ENCODE measurements around the gene TSEN34. TPM values are rescaled to one million over a fixed set of nuclear protein-coding genes. Genes with fewer than 3 reads are reported as not detected.
"Not testable (repeated sequence)": the region's sequence is repeated elsewhere in the genome, so short reads cannot be mapped to it uniquely, and the experiment has no call there.

TSEN34 gene
- total RNA-seq, 4 donors from 2014 or later = 62.0 to 138 (median 65.9) TPM

DNA sequence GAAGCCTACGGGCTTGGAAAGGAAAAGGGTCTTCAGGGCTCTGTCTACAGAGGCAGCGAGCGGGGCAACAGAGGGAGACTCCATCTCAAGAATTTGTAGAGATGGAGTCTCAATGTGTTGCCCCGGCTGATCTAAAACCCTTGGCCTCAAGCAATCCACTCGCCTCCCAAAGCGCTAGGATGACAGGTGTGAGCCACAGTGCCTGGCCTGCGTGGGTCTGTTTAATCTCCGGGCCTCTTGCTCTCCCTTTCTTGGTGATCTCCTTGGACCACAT, 17.6 kb downstream of the TSEN34 start:
- Histone ChIP-seq H3K27me3 (no peaks in the 10 kb centered on the region), H3K36me3 (peaks cover 0 to 40% (median 12%) of the 10 kb centered on the region in 4 donors), H3K9me3 (no peaks in the 10 kb centered on the region), H3K4me1 (peaks cover 31 to 77% (median 54%) of the 10 kb centered on the region in 4 donors), H3K27ac (peak overlapping the region; percentile 84 to 90 (median 84)), H3K4me3 (no peak overlapping the region)
- in situ Hi-C loops (cut with MboI; ENCODE audit: low pct_ligation_motif_present in 1 of 4, low pct_unique_long_range_greater_than_20kb in 1 of 4, low sequenced_read_pairs in 3 of 4) = no loop called here
- intact Hi-C loops (cut with DNase I; ENCODE audit: low total_unique reads) = no loop called here
- no peak for TF ChIP-seq EP300 (IDR thresholded peaks at IDR 0.05; ENCODE audit: low read depth)
- no peak for TF ChIP-seq POLR2A (IDR thresholded peaks at IDR 0.05)
- TF ChIP-seq, protein P1, sequence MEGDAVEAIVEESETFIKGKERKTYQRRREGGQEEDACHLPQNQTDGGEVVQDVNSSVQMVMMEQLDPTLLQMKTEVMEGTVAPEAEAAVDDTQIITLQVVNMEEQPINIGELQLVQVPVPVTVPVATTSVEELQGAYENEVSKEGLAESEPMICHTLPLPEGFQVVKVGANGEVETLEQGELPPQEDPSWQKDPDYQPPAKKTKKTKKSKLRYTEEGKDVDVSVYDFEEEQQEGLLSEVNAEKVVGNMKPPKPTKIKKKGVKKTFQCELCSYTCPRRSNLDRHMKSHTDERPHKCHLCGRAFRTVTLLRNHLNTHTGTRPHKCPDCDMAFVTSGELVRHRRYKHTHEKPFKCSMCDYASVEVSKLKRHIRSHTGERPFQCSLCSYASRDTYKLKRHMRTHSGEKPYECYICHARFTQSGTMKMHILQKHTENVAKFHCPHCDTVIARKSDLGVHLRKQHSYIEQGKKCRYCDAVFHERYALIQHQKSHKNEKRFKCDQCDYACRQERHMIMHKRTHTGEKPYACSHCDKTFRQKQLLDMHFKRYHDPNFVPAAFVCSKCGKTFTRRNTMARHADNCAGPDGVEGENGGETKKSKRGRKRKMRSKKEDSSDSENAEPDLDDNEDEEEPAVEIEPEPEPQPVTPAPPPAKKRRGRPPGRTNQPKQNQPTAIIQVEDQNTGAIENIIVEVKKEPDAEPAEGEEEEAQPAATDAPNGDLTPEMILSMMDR (IDR thresholded peaks at IDR 0.05) = no peak
- no peak for TF ChIP-seq POLR2AphosphoS5 (IDR thresholded peaks at IDR 0.05)
- 66% methylated on average over 8 of the region's 8 CpGs; no CpG with 5 or more reads in 1 of the 2 donors for WGBS, 2 donors (ENCODE audit: low coverage in 1 of 2)
- DNase-seq = no peak

DNA sequence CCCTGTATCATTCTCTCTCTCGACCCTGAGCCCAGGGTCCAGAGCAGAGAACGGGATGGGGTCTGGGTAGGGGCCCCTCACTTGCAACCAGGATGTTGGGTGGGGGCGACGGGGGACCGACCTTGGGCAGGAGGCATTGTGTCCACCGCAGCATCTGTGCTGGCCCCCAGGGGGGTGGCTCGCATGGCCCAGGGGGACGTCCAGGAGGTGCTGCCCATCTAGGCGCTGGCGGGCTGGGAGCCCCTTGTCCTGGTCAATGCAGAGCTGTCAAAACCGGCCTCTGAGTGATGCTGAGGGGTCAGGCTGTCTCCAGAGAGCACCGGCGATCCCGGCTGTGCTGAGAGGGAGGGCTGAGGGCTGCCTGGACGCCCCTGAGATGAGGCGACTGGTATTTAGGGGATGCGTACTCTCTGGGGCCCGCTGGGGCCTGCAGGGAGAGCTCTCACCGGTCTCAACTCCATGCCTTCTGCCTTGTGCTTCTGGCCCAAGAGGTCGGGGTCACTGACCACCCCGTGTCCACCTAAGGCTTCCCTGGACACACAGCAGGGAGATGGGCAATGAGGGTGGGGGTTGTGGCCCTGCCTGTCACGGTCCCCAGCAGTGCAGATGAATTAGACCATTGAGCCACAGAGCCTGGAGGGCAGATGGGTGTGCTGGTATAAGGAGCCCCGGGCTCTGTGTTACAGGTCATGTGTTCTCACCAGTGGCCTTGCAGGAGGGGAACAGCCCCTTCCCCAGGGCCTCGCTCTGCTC, 18.1 kb downstream of the TSEN34 start:
- H3K4me1 ChIP-seq = peaks cover 31 to 72% (median 51%) of the 10 kb centered on the region in 4 donors

GRCh38 chr19:54209811-54210494, 18.8 kb downstream of the TSEN34 start:
- H3K4me3 ChIP-seq = no peak overlapping the region
- intact Hi-C loops (cut with DNase I; ENCODE audit: low total_unique reads) = no loop called here
- 26% methylated on average over 10 of the region's 10 CpGs; no CpG with 5 or more reads in 1 of the 2 donors for WGBS, 2 donors (ENCODE audit: low coverage in 1 of 2)
- peak; percentile 93 for DNase-seq
- no peaks in the 10 kb centered on the region for H3K27me3 ChIP-seq
- H3K27ac ChIP-seq = peak overlapping the region; percentile 84 to 90 (median 84)
- H3K36me3 ChIP-seq = peaks cover 0 to 29% (median 12%) of the 10 kb centered on the region in 4 donors
- in situ Hi-C loops (cut with MboI; ENCODE audit: low pct_ligation_motif_present in 1 of 4, low pct_unique_long_range_greater_than_20kb in 1 of 4, low sequenced_read_pairs in 3 of 4) = no loop called here
- H3K4me1 ChIP-seq = peaks cover 31 to 64% (median 45%) of the 10 kb centered on the region in 4 donors
- TF ChIP-seq POLR2AphosphoS5 (IDR thresholded peaks at IDR 0.05) = peak; percentile 66 to 81 (median 78)
- TF ChIP-seq, protein P1 (IDR thresholded peaks at IDR 0.05) = no peak
- TF ChIP-seq EP300 (IDR thresholded peaks at IDR 0.05; ENCODE audit: low read depth) = no peak
- peak; percentile 34 for TF ChIP-seq POLR2A (IDR thresholded peaks at IDR 0.05)
- no peaks in the 10 kb centered on the region for H3K9me3 ChIP-seq

More for the DNA sequence above, 18.1 kb downstream of the TSEN34 start:
- 62% methylated on average over 23 of the region's 24 CpGs; no CpG with 5 or more reads in 1 of the 2 donors for WGBS, 2 donors (ENCODE audit: low coverage in 1 of 2)
- Histone ChIP-seq H3K4me3 (no peak overlapping the region), H3K27me3 (no peaks in the 10 kb centered on the region), H3K27ac (peak overlapping the region; percentile 84 to 90 (median 84)), H3K36me3 (peaks cover 0 to 35% (median 12%) of the 10 kb centered on the region in 4 donors), H3K9me3 (no peaks in the 10 kb centered on the region)
- TF ChIP-seq EP300 (IDR thresholded peaks at IDR 0.05; ENCODE audit: low read depth) (no peak), POLR2AphosphoS5 (IDR thresholded peaks at IDR 0.05) (no peak), POLR2A (IDR thresholded peaks at IDR 0.05) (no peak)
- TF ChIP-seq, protein P1 (IDR thresholded peaks at IDR 0.05) = no peak
- DNase-seq = peak; percentile 21
- in situ Hi-C loops (cut with MboI; ENCODE audit: low pct_ligation_motif_present in 1 of 4, low pct_unique_long_range_greater_than_20kb in 1 of 4, low sequenced_read_pairs in 3 of 4) = no loop called here
- intact Hi-C loops (cut with DNase I; ENCODE audit: low total_unique reads) = no loop called here

DNA sequence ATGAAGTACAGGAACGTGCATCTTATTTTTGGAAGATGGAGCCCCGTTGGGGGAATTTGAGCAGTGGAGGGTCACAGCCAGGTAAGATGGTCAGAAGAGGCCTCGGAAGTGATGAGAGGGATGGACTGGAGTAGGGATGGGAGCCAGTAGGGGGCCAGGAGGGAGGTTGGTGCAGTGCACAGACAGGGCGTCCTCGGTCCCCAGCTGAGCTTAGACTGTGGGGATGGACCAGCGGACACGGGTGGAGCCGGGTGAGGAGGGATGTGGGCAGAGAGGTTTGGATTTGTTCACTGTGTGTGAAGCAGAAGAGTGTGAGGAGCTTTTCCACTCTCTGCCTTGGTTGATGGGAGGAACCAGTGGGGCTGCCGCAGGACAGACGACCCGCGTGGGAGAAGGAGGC, 20.1 kb downstream of the TSEN34 start:
- Histone ChIP-seq H3K36me3 (peaks cover 0 to 16% (median 8%) of the 10 kb centered on the region in 4 donors), H3K27me3 (no peaks in the 10 kb centered on the region), H3K4me3 (no peak overlapping the region), H3K27ac (peak overlapping the region; percentile 84 to 90 (median 84)), H3K4me1 (peaks cover 31 to 52% (median 39%) of the 10 kb centered on the region in 4 donors), H3K9me3 (no peaks in the 10 kb centered on the region)
- in situ Hi-C loops (cut with MboI; ENCODE audit: low pct_ligation_motif_present in 1 of 4, low pct_unique_long_range_greater_than_20kb in 1 of 4, low sequenced_read_pairs in 3 of 4) (no loop called here), intact Hi-C loops (cut with DNase I; ENCODE audit: low total_unique reads) (no loop called here)
- DNase-seq = no peak
- WGBS, 2 donors (ENCODE audit: low coverage in 1 of 2) = 25 to 77% methylated on average over 2 to 12 of the region's 12 CpGs
- TF ChIP-seq POLR2AphosphoS5 (IDR thresholded peaks at IDR 0.05) (no peak), POLR2A (IDR thresholded peaks at IDR 0.05) (no peak), EP300 (IDR thresholded peaks at IDR 0.05; ENCODE audit: low read depth) (no peak)
- TF ChIP-seq, protein P1 (IDR thresholded peaks at IDR 0.05) = peak in 1 of 5 experiments; percentile 29

GRCh38 chr19:54214217-54214616, 23.1 kb downstream of the TSEN34 start:
- DNase-seq; in situ Hi-C loops (cut with MboI; ENCODE audit: low pct_ligation_motif_present in 1 of 4, low pct_unique_long_range_greater_than_20kb in 1 of 4, low sequenced_read_pairs in 3 of 4); intact Hi-C loops (cut with DNase I; ENCODE audit: low total_unique reads); H3K9me3 ChIP-seq; H3K36me3 ChIP-seq; H3K27ac ChIP-seq; H3K27me3 ChIP-seq; H3K4me3 ChIP-seq: not testable (repeated sequence)
- 83 to 86% methylated on average over 1 to 4 of the region's 5 CpGs for WGBS, 2 donors (ENCODE audit: low coverage in 1 of 2)
- peaks cover 15 to 24% (median 22%) of the 10 kb centered on the region in 4 donors for H3K4me1 ChIP-seq

DNA sequence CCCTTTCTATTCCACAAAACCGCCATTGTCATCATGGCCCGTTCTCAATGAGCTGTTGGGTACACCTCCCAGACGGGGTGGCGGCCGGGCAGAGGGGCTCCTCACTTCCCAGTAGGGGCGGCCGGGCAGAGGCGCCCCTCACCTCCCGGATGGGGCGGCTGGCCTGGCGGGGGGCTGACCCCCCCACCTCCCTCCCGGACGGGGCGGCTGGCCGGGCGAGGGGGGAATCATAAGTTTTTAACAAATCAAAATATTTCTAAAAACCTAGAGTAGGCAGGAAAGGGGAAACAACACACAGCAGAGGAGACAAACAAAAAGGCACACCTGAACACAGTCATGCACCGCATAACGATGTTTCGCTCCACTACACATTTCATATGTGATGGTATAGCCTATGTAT, 23.6 kb downstream of the TSEN34 start:
- intact Hi-C loops (cut with DNase I; ENCODE audit: low total_unique reads); DNase-seq; H3K4me3 ChIP-seq; in situ Hi-C loops (cut with MboI; ENCODE audit: low pct_ligation_motif_present in 1 of 4, low pct_unique_long_range_greater_than_20kb in 1 of 4, low sequenced_read_pairs in 3 of 4); H3K36me3 ChIP-seq; H3K27ac ChIP-seq; H3K27me3 ChIP-seq; H3K9me3 ChIP-seq: not testable (repeated sequence)
- 99 to 100% methylated on average over 3 to 19 of the region's 19 CpGs for WGBS, 2 donors (ENCODE audit: low coverage in 1 of 2)
- peaks cover 10 to 19% (median 17%) of the 10 kb centered on the region in 4 donors for H3K4me1 ChIP-seq

All from transverse colon (tissue), 4 donors.